Peyer's patch (tissue), 4 donors: ENCODE results near the gene CADPS2. TPM values are rescaled to one million over a fixed set of nuclear protein-coding genes. Genes with fewer than 3 reads are reported as not detected.

Experiments
- DNase-seq, 3 donors: peaks; one replicate each; pipeline ENCODE4 v3.0.0-alpha.2; 2017 to 2019
- H3K27ac ChIP-seq, 4 donors: fragments of 200-600 bp; sonication (generic); one replicate each; pipeline ENCODE4 v1.5.1; 2016 to 2019
- H3K27me3 ChIP-seq, 2 donors: fragments of 200-600 bp; sonication (generic); one replicate each; pipeline ENCODE4 v1.5.1; 2019
- H3K36me3 ChIP-seq, 3 donors: fragments of 200-600 bp; sonication (generic); one replicate each; pipeline ENCODE4 v1.5.1; 2016 to 2019
- H3K4me1 ChIP-seq, 4 donors: fragments of 200-600 bp; sonication (generic); one replicate each; pipeline ENCODE4 v1.5.1; 2016 to 2019
- H3K4me3 ChIP-seq, 4 donors: fragments of 200-600 bp; sonication (generic); 1 replicate in 3 of 4; 2 replicates in 1 of 4; pipeline ENCODE4 v1.5.1; 2016 to 2019; ENCODE audit warnings: mild to moderate bottlenecking in 1 of 4
- H3K9me3 ChIP-seq, 4 donors: fragments of 200-600 bp; sonication (generic); one replicate each; pipeline ENCODE4 v1.5.1; 2016 to 2019; ENCODE audit warnings: mild to moderate bottlenecking in 1 of 4
- CTCF ChIP-seq, 6 experiments: fragments of 450-650 bp in 4 of 6; fragments of 200-600 bp in 2 of 6; sonication (generic) in 1 of 6; IDR thresholded peaks; one replicate each; pipeline ENCODE4 v1.5.1; 2017 to 2019; ENCODE audit warnings: antibody characterized with exemption in 6 of 6, mild to moderate bottlenecking in 3 of 6, moderate library complexity in 1 of 6
- POLR2A ChIP-seq, 2 donors: fragments of 450-650 bp; IDR thresholded peaks; one replicate each; pipeline ENCODE4 v1.5.1; 2017; ENCODE audit warnings: antibody characterized with exemption in 2 of 2, mild to moderate bottlenecking in 2 of 2, moderate library complexity in 2 of 2
- total RNA-seq, 4 donors: library from RNA; depleted of rRNA; stranded (reverse); fragments of >200 nt; gene quantifications; one replicate each; pipeline ENCODE4 v1.1.0, GENCODE V29; 2016

CADPS2 gene
- total RNA-seq, 4 donors from 2014 or later, result 11.4 to 21.5 (median 16.5) TPM

GRCh38 chr7:122709930-122710646, 176.2 kb downstream of the CADPS2 start:
- no peak overlapping the region for H3K27ac ChIP-seq
- H3K4me1 ChIP-seq, result no peaks in the 10 kb centered on the region
- no peak for TF ChIP-seq POLR2A (IDR thresholded peaks at IDR 0.05)
- TF ChIP-seq CTCF (IDR thresholded peaks at IDR 0.05), result no peak
- no peaks in the 10 kb centered on the region for H3K36me3 ChIP-seq
- no peaks in the 10 kb centered on the region for H3K27me3 ChIP-seq
- H3K4me3 ChIP-seq, result no peak overlapping the region
- H3K9me3 ChIP-seq, result no peaks in the 10 kb centered on the region
- no peak for DNase-seq

- DNase-seq, result no peak
- Histone ChIP-seq H3K36me3 (no peaks in the 10 kb centered on the region), H3K9me3 (no peaks in the 10 kb centered on the region), H3K4me1 (no peaks in the 10 kb centered on the region), H3K4me3 (no peak overlapping the region), H3K27me3 (no peaks in the 10 kb centered on the region), H3K27ac (no peak overlapping the region)
- TF ChIP-seq POLR2A (IDR thresholded peaks at IDR 0.05) (no peak), CTCF (IDR thresholded peaks at IDR 0.05) (no peak)
Observed at GRCh38 chr7:122706836-122707235, 179.4 kb downstream of the CADPS2 start.

DNA sequence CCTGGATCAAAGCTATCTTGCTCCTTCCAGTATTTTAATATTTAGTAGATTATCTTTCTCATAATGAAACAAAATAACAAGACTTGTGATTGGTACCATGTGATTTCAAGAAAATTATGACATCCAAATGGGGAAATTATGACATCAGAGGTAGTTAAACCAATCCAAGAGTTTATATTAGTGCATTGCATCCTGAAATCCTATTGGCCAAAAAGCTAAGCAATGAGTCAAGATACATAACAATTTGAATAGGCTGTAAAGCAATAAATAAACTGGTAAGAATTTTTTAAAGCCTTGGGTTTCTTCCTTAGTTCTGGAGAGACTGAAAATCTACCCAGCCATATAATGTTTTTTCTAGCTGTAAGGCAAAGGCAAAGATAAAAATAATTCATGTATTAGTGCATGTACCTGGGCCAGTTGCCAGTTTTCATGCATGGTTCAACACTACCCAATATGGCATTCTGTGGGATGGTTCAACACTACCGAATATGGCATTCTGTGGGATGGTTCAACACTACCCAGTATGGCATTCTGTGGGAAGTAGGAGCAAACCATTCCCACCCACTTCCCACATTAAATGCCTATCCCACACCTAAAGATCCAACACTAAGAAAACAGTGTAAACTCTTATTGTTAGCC, 183.3 kb downstream of the CADPS2 start, which contains the start of gene RNF148:
Gene RNF148 (minus strand): TSS at position 51 of the 639 bp plus-strand sequence. CDS start 172 bp downstream, outside the sequence.
- DNase-seq, result no peak
- Histone ChIP-seq H3K4me3 (no peak within 1 kb of the TSS), H3K4me1 (no peaks in the 10 kb centered on the region), H3K9me3 (no peaks in the 10 kb centered on the region), H3K27ac (no peak within 1 kb of the TSS), H3K36me3 (no peaks in the 10 kb centered on the region), H3K27me3 (no peaks in the 10 kb centered on the region)
- TF ChIP-seq POLR2A (IDR thresholded peaks at IDR 0.05) (no peak), CTCF (IDR thresholded peaks at IDR 0.05) (no peak)

DNA sequence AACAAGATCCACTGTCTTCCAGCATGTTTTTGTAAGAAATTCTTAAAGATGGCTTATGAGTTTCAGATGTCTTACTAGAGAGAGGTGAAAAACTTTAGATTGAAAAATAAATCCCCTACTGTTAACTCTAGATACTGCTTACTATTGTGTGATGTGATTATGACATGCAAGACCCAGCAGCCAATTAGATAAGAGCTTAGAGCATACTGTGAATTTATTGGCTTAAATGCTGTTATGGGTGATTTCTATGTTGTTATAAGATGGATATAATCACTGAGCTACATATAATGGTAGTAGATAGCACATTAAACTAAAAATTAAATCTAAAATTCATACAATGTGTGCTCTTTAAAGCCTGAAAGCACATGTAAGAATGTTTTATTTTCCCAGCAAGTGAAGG, 187.2 kb downstream of the CADPS2 start, which contains the start of gene RNF133:
Gene RNF133 (minus strand): TSS at position 101 of the 400 bp plus-strand sequence. CDS start 199 bp downstream, outside the sequence.
- no peaks in the 10 kb centered on the region for H3K36me3 ChIP-seq
- H3K4me1 ChIP-seq, result no peaks in the 10 kb centered on the region
- no peak for DNase-seq
- H3K9me3 ChIP-seq, result no peaks in the 10 kb centered on the region
- H3K4me3 ChIP-seq, result no peak within 1 kb of the TSS
- H3K27me3 ChIP-seq, result no peaks in the 10 kb centered on the region
- no peak for TF ChIP-seq CTCF (IDR thresholded peaks at IDR 0.05)
- no peak within 1 kb of the TSS for H3K27ac ChIP-seq

DNA sequence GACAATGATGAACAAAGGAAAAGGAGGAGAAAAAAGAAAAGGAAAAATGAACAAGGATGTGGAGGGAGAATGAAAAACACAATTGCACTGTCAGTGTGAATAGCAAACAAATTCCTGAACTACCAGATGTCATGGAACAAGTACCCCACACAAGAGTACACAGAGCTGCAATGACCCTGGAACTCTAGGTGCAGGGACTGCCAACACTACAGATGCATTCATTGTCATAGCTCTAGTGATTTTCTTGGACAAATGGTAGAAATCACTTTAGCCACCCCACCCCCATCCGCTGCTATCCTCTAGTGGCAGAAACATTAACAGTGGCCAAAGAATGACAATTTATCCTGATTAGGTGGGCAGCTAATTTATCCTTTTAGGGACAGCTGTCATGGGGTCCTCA, 190.4 kb downstream of the CADPS2 start:
- H3K4me3 ChIP-seq, result no peak overlapping the region
- TF ChIP-seq POLR2A (IDR thresholded peaks at IDR 0.05) (no peak), CTCF (IDR thresholded peaks at IDR 0.05) (no peak)
- H3K4me1 ChIP-seq, result no peaks in the 10 kb centered on the region
- H3K36me3 ChIP-seq, result no peaks in the 10 kb centered on the region
- DNase-seq, result no peak
- H3K9me3 ChIP-seq, result no peaks in the 10 kb centered on the region
- no peaks in the 10 kb centered on the region for H3K27me3 ChIP-seq
- no peak overlapping the region for H3K27ac ChIP-seq
